CD14-positive monocyte (primary cell): Measurements from ENCODE around the gene GMDS. TPM values are rescaled to one million over a fixed set of nuclear protein-coding genes. Genes with fewer than 3 reads are reported as not detected.

ENCODE experiments used
- DNase-seq, 3 donors: peaks; one replicate each; pipeline ENCODE4 v3.0.0-alpha.2; 2011 to 2022
- H2AFZ ChIP-seq: 2 replicates; pipeline ENCODE4 v1.6.0; 2012; ENCODE audit warnings: mild to moderate bottlenecking, low read depth, low read length, inconsistent platforms; ENCODE audit not compliant: insufficient read depth, poor library complexity, severe bottlenecking
- H3K27ac ChIP-seq, 2 donors: 1 replicate in 1 of 2; 2 replicates in 1 of 2; pipeline ENCODE4 v1.5.1; 2012 to 2013; ENCODE audit warnings: low read length in 2 of 2, control low read depth in 1 of 2, inconsistent platforms in 1 of 2, low read depth in 1 of 2, mild to moderate bottlenecking in 1 of 2
- H3K27me3 ChIP-seq, 2 donors: one replicate each; pipeline versions ENCODE4 v1.6.0 to v1.6.1; 2011 to 2013; ENCODE audit warnings: low read length in 2 of 2; ENCODE audit not compliant: control insufficient read depth in 2 of 2, insufficient read depth in 2 of 2
- H3K36me3 ChIP-seq, 2 donors: replicated peaks in 1 of 2; 1 replicate in 1 of 2; 2 replicates in 1 of 2; pipeline versions ENCODE4 v1.5.1 to v1.6.1; 2012 to 2013; ENCODE audit warnings: low read length in 2 of 2, control low read depth in 1 of 2, inconsistent platforms in 1 of 2, mild to moderate bottlenecking in 1 of 2; ENCODE audit not compliant: insufficient read depth in 2 of 2, control insufficient read depth in 1 of 2
- H3K4me1 ChIP-seq, 2 donors: 1 replicate in 1 of 2; 2 replicates in 1 of 2; pipeline versions ENCODE4 v1.5.1 to v1.6.1; 2012 to 2013; ENCODE audit warnings: low read length in 2 of 2, control low read depth in 1 of 2, inconsistent platforms in 1 of 2, mild to moderate bottlenecking in 1 of 2, moderate library complexity in 1 of 2; ENCODE audit not compliant: insufficient read depth in 2 of 2, control insufficient read depth in 1 of 2
- H3K4me2 ChIP-seq: replicated peaks from 2 replicates; pipeline ENCODE3; 2012; ENCODE audit warnings: low read length, moderate library complexity, mild to moderate bottlenecking; ENCODE audit not compliant: poor library complexity, severe bottlenecking; ENCODE audit errors: extremely low read depth
- H3K4me3 ChIP-seq, 3 experiments: fragments of 200-600 bp in 1 of 3; sonication (generic) in 1 of 3; replicated peaks in 1 of 3; 1 replicate in 2 of 3; 2 replicates in 1 of 3; pipeline ENCODE4 v1.5.1; 2011 to 2013; ENCODE audit warnings: low read length in 3 of 3, mild to moderate bottlenecking in 3 of 3, control low read depth in 2 of 3, low read depth in 2 of 3, inconsistent platforms in 1 of 3, moderate library complexity in 1 of 3
- H3K79me2 ChIP-seq: 2 replicates; pipeline ENCODE4 v1.6.0; 2012; ENCODE audit warnings: mild to moderate bottlenecking, control low read depth, inconsistent platforms, low read length, moderate library complexity; ENCODE audit not compliant: insufficient read depth
- H3K9ac ChIP-seq: 2 replicates; pipeline ENCODE4 v1.6.0; 2017; ENCODE audit warnings: low read length, mild to moderate bottlenecking; ENCODE audit not compliant: insufficient read depth, poor library complexity, severe bottlenecking
- H3K9me3 ChIP-seq, 2 donors: replicated peaks in 1 of 2; 1 replicate in 1 of 2; 2 replicates in 1 of 2; pipeline versions ENCODE4 v1.5.1 to v1.6.1; 2012 to 2013; ENCODE audit warnings: low read length in 2 of 2, control low read depth in 1 of 2; ENCODE audit not compliant: control insufficient read depth in 1 of 2, insufficient read depth in 1 of 2
- H4K20me1 ChIP-seq: 2 replicates; pipeline ENCODE4 v1.6.0; 2012; ENCODE audit warnings: mild to moderate bottlenecking, low read length, control low read depth, moderate library complexity; ENCODE audit not compliant: insufficient read depth
- H3K27ac Mint-ChIP-seq, 7 donors: one replicate each; pipeline ENCODE4 v1.8.0; 2020; ENCODE audit warnings: mild to moderate bottlenecking in 7 of 7, mixed read lengths in 7 of 7, moderate library complexity in 6 of 7, inconsistent platforms in 2 of 7
- H3K27me3 Mint-ChIP-seq, 3 donors: one replicate each; pipeline ENCODE4 v1.8.0; 2021 to 2022; ENCODE audit warnings: low read depth in 3 of 3, mild to moderate bottlenecking in 3 of 3, mixed read lengths in 3 of 3, moderate library complexity in 3 of 3, inconsistent platforms in 1 of 3
- H3K36me3 Mint-ChIP-seq, 2 donors: one replicate each; pipeline ENCODE4 v1.8.0; 2020; ENCODE audit warnings: mixed read lengths in 2 of 2, inconsistent platforms in 1 of 2, mild to moderate bottlenecking in 1 of 2
- H3K4me1 Mint-ChIP-seq: one replicate; pipeline ENCODE4 v1.8.0; 2020; ENCODE audit warnings: mild to moderate bottlenecking, mixed read lengths
- H3K4me3 Mint-ChIP-seq, 2 donors: one replicate each; pipeline ENCODE4 v1.8.0; 2020; ENCODE audit warnings: mild to moderate bottlenecking in 2 of 2, mixed read lengths in 2 of 2, moderate library complexity in 1 of 2
- H3K9me3 Mint-ChIP-seq, 7 donors: one replicate each; pipeline ENCODE4 v1.8.0; 2020 to 2022; ENCODE audit warnings: mixed read lengths in 7 of 7, mild to moderate bottlenecking in 6 of 7, moderate library complexity in 6 of 7, inconsistent platforms in 2 of 7
- WGBS: methylation state at CpG from one replicate; pipeline ENCODE4 v1.1.5; 2013; ENCODE audit warnings: missing lambda C conversion rate; ENCODE audit not compliant: insufficient coverage; 5-methylcytosine and 5-hydroxymethylcytosine counted together
- intact Hi-C, 2 donors: fragments of 100-400 bp; cut with micrococcal nuclease; formaldehyde crosslinking; loops; one replicate each; pipeline versions ENCODE4 v1.15.0 to v1.15.1; 2023
- polyA plus RNA-seq, 3 donors: library from polyadenylated mRNA; depleted of rRNA in 1 of 3; unstranded in 2 of 3; stranded (reverse) in 1 of 3; fragments of 300-500 nt in 2 of 3; fragments of >200 nt in 1 of 3; fragmentation: Illumina TruSeq in 2 of 3; gene quantifications; 1 replicate in 2 of 3; 2 replicates in 1 of 3; pipeline ENCODE4 v1.2.3, GENCODE V29; 2012 to 2021
- TF ChIP-seq, protein P1 (sequence below): fragments of 200-600 bp; IDR thresholded peaks from one replicate; pipeline ENCODE4 v1.8.0; 2022; ENCODE audit warnings: antibody characterized with exemption, mild to moderate bottlenecking

The GMDS gene
- polyA plus RNA-seq, 3 donors: 10.5 to 19.9 (median 17.6) TPM

DNA sequence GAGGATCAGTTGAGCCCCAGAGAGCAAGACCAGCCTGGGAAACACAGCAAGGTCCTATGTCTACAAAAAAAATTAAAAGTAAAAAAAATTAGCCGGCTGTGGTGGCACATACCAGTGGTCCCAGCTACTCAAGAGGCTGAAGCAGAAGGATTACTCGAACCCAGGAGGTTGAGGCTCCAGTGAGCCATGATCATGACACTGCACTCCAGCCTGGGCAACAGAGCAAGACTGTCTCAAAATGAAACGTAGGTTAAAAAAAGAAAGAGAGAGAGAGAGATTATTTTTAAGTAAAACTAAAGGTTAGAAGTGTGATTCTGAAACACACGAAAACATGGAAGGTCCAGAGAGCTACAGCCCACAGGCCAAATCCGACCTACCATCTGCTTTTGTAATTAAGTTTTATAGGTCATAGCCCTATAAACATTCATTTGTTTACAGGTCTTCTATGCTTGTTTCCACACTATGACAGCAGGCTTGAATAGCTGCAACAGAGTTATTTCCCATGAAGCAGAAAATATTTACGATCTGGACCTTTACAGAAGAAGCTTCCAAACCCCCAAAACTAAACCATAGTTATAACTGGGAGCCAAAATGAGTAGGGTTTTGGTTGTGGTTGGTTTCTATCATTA is 279.7 kb downstream of the GMDS start:
- Histone ChIP-seq H4K20me1 (no peaks in the 10 kb centered on the region), H3K9ac (no peak overlapping the region), H2AFZ (no peak overlapping the region), H3K9me3 (no peaks in the 10 kb centered on the region), H3K4me3 (no peak overlapping the region), H3K4me1 (no peaks in the 10 kb centered on the region), H3K27ac (no peak overlapping the region), H3K27me3 (no peaks in the 10 kb centered on the region), H3K36me3 (no peaks in the 10 kb centered on the region), H3K4me2 (no peak overlapping the region), H3K79me2 (no peaks in the 10 kb centered on the region)
- Mint-ChIP-seq H3K9me3 (no peaks in the 10 kb centered on the region), H3K27me3 (peaks cover 0 to 3% (median 3%) of the 10 kb centered on the region in 3 donors), H3K4me3 (no peak overlapping the region), H3K4me1 (peaks cover 8% of the 10 kb centered on the region), H3K27ac (no peak overlapping the region), H3K36me3 (no peaks in the 10 kb centered on the region)
- 96% methylated on average over 4 of the region's 6 CpGs for WGBS
- TF ChIP-seq, protein P1, sequence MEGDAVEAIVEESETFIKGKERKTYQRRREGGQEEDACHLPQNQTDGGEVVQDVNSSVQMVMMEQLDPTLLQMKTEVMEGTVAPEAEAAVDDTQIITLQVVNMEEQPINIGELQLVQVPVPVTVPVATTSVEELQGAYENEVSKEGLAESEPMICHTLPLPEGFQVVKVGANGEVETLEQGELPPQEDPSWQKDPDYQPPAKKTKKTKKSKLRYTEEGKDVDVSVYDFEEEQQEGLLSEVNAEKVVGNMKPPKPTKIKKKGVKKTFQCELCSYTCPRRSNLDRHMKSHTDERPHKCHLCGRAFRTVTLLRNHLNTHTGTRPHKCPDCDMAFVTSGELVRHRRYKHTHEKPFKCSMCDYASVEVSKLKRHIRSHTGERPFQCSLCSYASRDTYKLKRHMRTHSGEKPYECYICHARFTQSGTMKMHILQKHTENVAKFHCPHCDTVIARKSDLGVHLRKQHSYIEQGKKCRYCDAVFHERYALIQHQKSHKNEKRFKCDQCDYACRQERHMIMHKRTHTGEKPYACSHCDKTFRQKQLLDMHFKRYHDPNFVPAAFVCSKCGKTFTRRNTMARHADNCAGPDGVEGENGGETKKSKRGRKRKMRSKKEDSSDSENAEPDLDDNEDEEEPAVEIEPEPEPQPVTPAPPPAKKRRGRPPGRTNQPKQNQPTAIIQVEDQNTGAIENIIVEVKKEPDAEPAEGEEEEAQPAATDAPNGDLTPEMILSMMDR: no peak
- no peak for DNase-seq
- intact Hi-C loops: no loop called here

DNA sequence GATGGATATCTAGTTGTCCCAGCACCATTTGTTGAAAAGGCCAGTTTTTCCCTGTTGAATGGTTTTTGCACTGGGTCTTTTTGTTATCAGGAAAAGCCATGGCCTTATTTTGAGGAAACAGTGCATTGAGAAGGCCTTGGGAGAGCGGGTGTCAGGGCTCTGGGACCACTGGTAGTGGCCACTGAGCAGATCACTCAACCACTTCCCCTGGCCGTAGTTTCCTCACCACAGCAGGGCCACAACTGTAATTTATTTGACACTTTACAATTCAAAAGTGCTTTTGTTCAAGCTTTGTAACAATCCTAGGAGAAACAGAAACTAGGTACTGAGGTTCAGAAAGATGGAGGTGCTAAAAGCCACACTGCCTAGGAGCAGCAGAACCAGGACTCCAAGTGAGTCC is 281.8 kb downstream of the GMDS start:
- intact Hi-C loops: no loop called here
- no peak for DNase-seq
- no peak overlapping the region for H2AFZ ChIP-seq
- no peaks in the 10 kb centered on the region for H3K9me3 ChIP-seq
- H3K4me1 ChIP-seq: no peaks in the 10 kb centered on the region
- no peaks in the 10 kb centered on the region for H4K20me1 ChIP-seq
- H3K27ac Mint-ChIP-seq: no peak overlapping the region
- no peaks in the 10 kb centered on the region for H3K9me3 Mint-ChIP-seq
- no peak overlapping the region for H3K4me2 ChIP-seq
- H3K27me3 Mint-ChIP-seq: peaks cover 0 to 3% (median 1%) of the 10 kb centered on the region in 3 donors
- no peak overlapping the region for H3K4me3 Mint-ChIP-seq
- H3K4me1 Mint-ChIP-seq: peaks cover 8% of the 10 kb centered on the region
- peaks cover 0 to 3% of the 10 kb centered on the region in 2 donors for H3K36me3 ChIP-seq
- no peaks in the 10 kb centered on the region for H3K79me2 ChIP-seq
- H3K4me3 ChIP-seq: no peak overlapping the region
- H3K27ac ChIP-seq: no peak overlapping the region
- H3K27me3 ChIP-seq: no peaks in the 10 kb centered on the region
- TF ChIP-seq, protein P1: no peak
- no CpG with 5 or more reads among the region's 2 CpGs for WGBS
- no peak overlapping the region for H3K9ac ChIP-seq
- H3K36me3 Mint-ChIP-seq: peaks cover 6 to 8% of the 10 kb centered on the region in 2 donors
